ENCODE data around the gene ATXN7L2. TPM values are rescaled to one million over a fixed set of nuclear protein-coding genes. Genes with fewer than 3 reads are reported as not detected.

The ATXN7L2 gene
- total RNA-seq, 2 experiments from 2014 or later, result 11.2 to 13.7 TPM

- DNase-seq (peak; percentile 81), ATAC-seq (peak; percentile 35)
- intact Hi-C loops (cut with micrococcal nuclease), result no loop called here
- ChIA-PET POLR2A (interaction anchor here (0.6 to 3.2 kb wide), 4 partner anchors 19 to 78 kb away, joined by 3 to 17 read pairs (median 4); partner anchors contain the start of genes AMIGO1 and PSMA5), CTCF (interaction anchor here (0.6 to 40.7 kb wide), 20 partner anchors 7 to 470 kb away, joined by 3 to 1390 read pairs (median 4); partner anchors contain the start of genes AMIGO1, ATXN7L2, GNAI3 and GPR61)
- H3K36me3 Mint-ChIP-seq (ENCODE audit: low read depth), result peaks cover 7% of the 10 kb centered on the region
- no peak overlapping the region for H3K4me3 Mint-ChIP-seq
- H3K27ac Mint-ChIP-seq, result no peak overlapping the region
- peak; percentile 53 for TF ChIP-seq CTCF (IDR thresholded peaks at IDR 0.05)
- no peaks in the 10 kb centered on the region for H3K27me3 Mint-ChIP-seq
- H3K9me3 Mint-ChIP-seq, result no peaks in the 10 kb centered on the region
- H3K4me1 Mint-ChIP-seq (ENCODE audit: low read depth), result peaks cover 24% of the 10 kb centered on the region
Observed at GRCh38 chr1:109490029-109490933, 6.6 kb downstream of the ATXN7L2 start.

- H3K27ac Mint-ChIP-seq, result no peak overlapping the region
- peaks cover 7% of the 10 kb centered on the region for H3K36me3 Mint-ChIP-seq (ENCODE audit: low read depth)
- intact Hi-C loops (cut with micrococcal nuclease), result no loop called here
- no peak overlapping the region for H3K4me3 Mint-ChIP-seq
- CTCF ChIA-PET, result interaction anchor here (1.1 to 40.7 kb wide), 15 partner anchors 7 to 277 kb away, joined by 3 to 1390 read pairs (median 6); partner anchors contain the start of genes AMIGO1, ATXN7L2, GNAI3 and GPR61
- ATAC-seq (no peak), DNase-seq (no peak)
- H3K9me3 Mint-ChIP-seq, result no peaks in the 10 kb centered on the region
- peak; percentile 7 for TF ChIP-seq CTCF (IDR thresholded peaks at IDR 0.05)
- POLR2A ChIA-PET, result interaction anchor here (0.7 to 3.2 kb wide), 3 partner anchors 18 to 65 kb away, joined by 3 to 17 read pairs (median 5); partner anchors contain the start of genes AMIGO1 and PSMA5
- H3K27me3 Mint-ChIP-seq, result no peaks in the 10 kb centered on the region
- H3K4me1 Mint-ChIP-seq (ENCODE audit: low read depth), result peaks cover 27% of the 10 kb centered on the region
Observed at GRCh38 chr1:109490934-109491302, 7.2 kb downstream of the ATXN7L2 start.

- Mint-ChIP-seq H3K27ac (no peak overlapping the region), H3K36me3 (ENCODE audit: low read depth) (peaks cover 6% of the 10 kb centered on the region), H3K27me3 (no peaks in the 10 kb centered on the region), H3K4me3 (no peak overlapping the region), H3K9me3 (no peaks in the 10 kb centered on the region), H3K4me1 (ENCODE audit: low read depth) (peaks cover 30% of the 10 kb centered on the region)
- no peak for TF ChIP-seq CTCF (IDR thresholded peaks at IDR 0.05)
- ChIA-PET CTCF (interaction anchor here (1.1 to 40.7 kb wide), 14 partner anchors 8 to 278 kb away, joined by 3 to 1390 read pairs (median 8); partner anchors contain the start of genes AMIGO1, ATXN7L2, GNAI3 and GPR61), POLR2A (interaction anchor here (0.7 to 3.2 kb wide), 3 partner anchors 18 to 66 kb away, joined by 3 to 17 read pairs (median 5); partner anchors contain the start of genes AMIGO1 and PSMA5)
- no peak for DNase-seq
- intact Hi-C loops (cut with micrococcal nuclease), result no loop called here
- no peak for ATAC-seq
Observed at GRCh38 chr1:109491372-109491771, 7.7 kb downstream of the ATXN7L2 start.

GRCh38 chr1:109492779-109493178 is 9.1 kb downstream of the ATXN7L2 start:
- intact Hi-C loops (cut with micrococcal nuclease), result no loop called here
- CTCF ChIA-PET, result interaction anchor here (0.7 to 40.7 kb wide), 11 partner anchors 9 to 216 kb away, joined by 3 to 1390 read pairs (median 6); partner anchors contain the start of genes AMIGO1, ATXN7L2, GNAI3 and GPR61
- POLR2A ChIA-PET, result interaction anchor here (0.7 to 4.1 kb wide), 6 partner anchors 9 to 194 kb away, joined by 3 to 25 read pairs (median 17); partner anchors contain the start of gene ATXN7L2
- ATAC-seq (no peak), DNase-seq (no peak)
- Mint-ChIP-seq H3K9me3 (no peaks in the 10 kb centered on the region), H3K27ac (no peak overlapping the region), H3K36me3 (ENCODE audit: low read depth) (peaks cover 6% of the 10 kb centered on the region), H3K27me3 (no peaks in the 10 kb centered on the region), H3K4me1 (ENCODE audit: low read depth) (peaks cover 35% of the 10 kb centered on the region), H3K4me3 (no peak overlapping the region)
- TF ChIP-seq CTCF (IDR thresholded peaks at IDR 0.05), result no peak
